SK-N-MC (cell line): Measurements from ENCODE around the gene TUBA1B.

Experiments used
- EZH2 ChIP-seq: fragments of 200-600 bp; sonication (generic); IDR thresholded peaks from one replicate; pipeline ENCODE4 v1.6.1; 2017; ENCODE audit warnings: antibody characterized with exemption
- FOXP2 ChIP-seq: optimal IDR thresholded peaks from 2 replicates; pipeline ENCODE3; 2011; ENCODE audit warnings: mild to moderate bottlenecking, moderate library complexity; ENCODE audit not compliant: insufficient read depth; ENCODE audit errors: extremely low read length, control extremely low read depth
- POLR2AphosphoS5 ChIP-seq: IDR thresholded peaks from 2 replicates; pipeline ENCODE4 v1.6.1; 2012; ENCODE audit warnings: mild to moderate bottlenecking, low read depth, low read length, borderline replicate concordance

DNA sequence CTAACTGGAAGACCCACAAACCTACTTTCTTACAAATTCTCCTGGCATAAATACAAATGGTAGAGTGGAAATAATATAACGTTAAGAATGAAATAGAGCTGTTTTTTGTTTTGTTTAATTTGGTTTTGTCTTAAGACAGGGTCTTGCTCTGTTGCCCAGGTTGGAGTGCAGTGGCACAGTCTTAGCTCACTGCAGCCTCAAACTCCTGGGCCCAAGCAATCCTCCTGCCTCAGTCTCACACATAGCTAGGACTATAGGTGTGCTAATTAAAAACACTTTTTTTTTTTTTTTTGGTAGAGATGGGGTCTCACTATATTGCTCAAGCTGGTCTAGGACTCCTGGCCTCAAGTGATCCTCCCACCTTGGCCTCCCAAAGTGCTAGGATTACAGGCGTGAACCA is 32.5 kb downstream of the TUBA1B start:
- TF ChIP-seq POLR2AphosphoS5 (no peak), EZH2 (no peak), FOXP2 (no peak)
